Amniotic epithelial cell (primary cell): ENCODE data around the gene PCK2.
"Not testable (repeated sequence)": the region's sequence is repeated elsewhere in the genome, so short reads cannot be mapped to it uniquely, and the experiment has no call there.

Experiments used
- DNase-seq: peaks from one replicate; pipeline ENCODE4 v3.0.0-alpha.2; 2010; ENCODE audit warnings: low read depth

PCK2 gene

GRCh38 chr14:24095271-24096068, 1.4 kb downstream of the PCK2 start:
- peak; percentile 62 for DNase-seq

- no peak for DNase-seq
These were observed 2.6 kb downstream of the PCK2 start for GRCh38 chr14:24096545-24097181.

GRCh38 chr14:24098229-24098926, 4.3 kb downstream of the PCK2 start:
- DNase-seq: no peak

GRCh38 chr14:24098927-24099813, 5.1 kb downstream of the PCK2 start:
- no peak for DNase-seq

GRCh38 chr14:24100197-24100981, 6.3 kb downstream of the PCK2 start:
- DNase-seq: peak; percentile 21

GRCh38 chr14:24100982-24101494, 6.9 kb downstream of the PCK2 start:
- DNase-seq: no peak

GRCh38 chr14:24102357-24103048, 8.4 kb downstream of the PCK2 start:
- no peak for DNase-seq

- no peak for DNase-seq
These were observed 9.3 kb downstream of the PCK2 start for GRCh38 chr14:24103451-24103850.

- DNase-seq: not testable (repeated sequence)
These were observed 11.6 kb downstream of the PCK2 start for GRCh38 chr14:24105609-24106239.

GRCh38 chr14:24106672-24107271, 12.7 kb downstream of the PCK2 start:
- no peak for DNase-seq

- DNase-seq: no peak
These were observed 14.3 kb downstream of the PCK2 start for GRCh38 chr14:24108336-24108874.

- DNase-seq: no peak
These were observed 15.9 kb downstream of the PCK2 start for GRCh38 chr14:24110060-24110459.

- no peak for DNase-seq
These were observed 16.4 kb downstream of the PCK2 start for GRCh38 chr14:24110523-24110922.

- no peak for DNase-seq
These were observed 19.3 kb downstream of the PCK2 start for GRCh38 chr14:24113379-24113800.

GRCh38 chr14:24113801-24114531, 19.9 kb downstream of the PCK2 start:
- DNase-seq: peak; percentile 92

GRCh38 chr14:24114532-24115421, 20.7 kb downstream of the PCK2 start, which contains the start of the genes DCAF11 and NRL:
Gene DCAF11 (plus strand): TSS chr14:24114777. CDS start chr14:24115595, 818 bp downstream.
Gene NRL (minus strand): TSS chr14:24114949. CDS start chr14:24082848, 32,101 bp downstream.
- DNase-seq: peak; percentile 100
